A673 (cell line): ENCODE results near the gene ARPC2. TPM values are rescaled to one million over a fixed set of nuclear protein-coding genes. Genes with fewer than 3 reads are reported as not detected.

Experiments used
- BruUV-seq: library from RNA; stranded (reverse); fragments of 400-500 nt; replicated peaks from 2 replicates; lab custom pipeline; 2021; lab: Mats Ljungman, UMichigan
- CTCF ChIA-PET: fragments of 300-600 bp; sonication (Branson Sonifier 250); formaldehyde crosslinking; loops from one replicate; lab custom pipeline; 2022; ENCODE audit warnings: antibody characterized with exemption; lab: Charles Lee
- POLR2A ChIA-PET: fragments of 300-600 bp; sonication (Branson Sonifier 250); formaldehyde crosslinking; loops from one replicate; lab custom pipeline; 2022; ENCODE audit warnings: antibody characterized with exemption; ENCODE audit not compliant: low non-redundant PET; lab: Charles Lee
- DNase-seq: peaks from one replicate; pipeline ENCODE4 v3.0.0-alpha.2; 2015; ENCODE audit warnings: low spot score
- H3K27ac ChIP-seq: fragments of 200-600 bp; sonication (generic); 2 replicates; pipeline ENCODE4 v1.5.1; 2016; ENCODE audit warnings: mixed run types, low read depth, mild to moderate bottlenecking, mixed read lengths, antibody characterized with exemption, low read length; ENCODE audit not compliant: poor library complexity, severe bottlenecking
- H3K27me3 ChIP-seq: fragments of 200-600 bp; sonication (generic); replicated peaks from 2 replicates; pipeline ENCODE4 v1.6.1; 2017; ENCODE audit warnings: mixed run types, low read depth, mild to moderate bottlenecking, mixed read lengths, antibody characterized with exemption, low read length; ENCODE audit not compliant: insufficient read depth, poor library complexity
- H3K36me3 ChIP-seq: fragments of 200-600 bp; sonication (generic); 2 replicates; pipeline ENCODE4 v1.6.1; 2016; ENCODE audit warnings: mixed run types, mild to moderate bottlenecking, mixed read lengths, antibody characterized with exemption, low read length; ENCODE audit not compliant: insufficient read depth, poor library complexity, severe bottlenecking
- H3K4me1 ChIP-seq: fragments of 200-600 bp; sonication (generic); 2 replicates; pipeline ENCODE4 v1.6.1; 2017; ENCODE audit warnings: mixed run types, mild to moderate bottlenecking, mixed read lengths, antibody characterized with exemption, low read length; ENCODE audit not compliant: insufficient read depth, poor library complexity, severe bottlenecking
- H3K4me3 ChIP-seq: fragments of 200-600 bp; sonication (generic); 2 replicates; pipeline ENCODE4 v1.5.1; 2016; ENCODE audit warnings: low read depth, mixed run types, mild to moderate bottlenecking, mixed read lengths, low read length; ENCODE audit not compliant: poor library complexity, severe bottlenecking
- H3K9me3 ChIP-seq: fragments of 200-600 bp; sonication (generic); 2 replicates; pipeline ENCODE4 v1.6.1; 2016; ENCODE audit warnings: mixed run types, low read depth, mild to moderate bottlenecking, mixed read lengths, antibody characterized with exemption, low read length; ENCODE audit not compliant: poor library complexity, severe bottlenecking
- EZH2 ChIP-seq: fragments of 200-600 bp; sonication (generic); IDR thresholded peaks from 2 replicates; pipeline ENCODE4 v1.6.1; 2017; ENCODE audit warnings: borderline replicate concordance, low read depth, mild to moderate bottlenecking, mixed read lengths, antibody characterized with exemption, low read length; ENCODE audit not compliant: poor library complexity, severe bottlenecking
- intact Hi-C: fragments of 100-400 bp; cut with micrococcal nuclease; formaldehyde crosslinking; loops from one replicate; pipeline ENCODE4 v1.10.0; 2022; ENCODE audit not compliant: unreplicated experiment
- total RNA-seq: library from RNA; stranded (reverse); gene quantifications from 2 replicates; pipeline ENCODE4 v1.2.3, GENCODE V29; 2021
- TF ChIP-seq, protein P1 (sequence below): fragments of 300-800, 200-600 bp; sonication (generic); conservative IDR thresholded peaks from 2 replicates; pipeline ENCODE4 v1.5.1; 2017; ENCODE audit warnings: low read depth, mild to moderate bottlenecking, antibody characterized with exemption, low read length, moderate library complexity, mixed read lengths

ARPC2 gene
- total RNA-seq, 1 experiment from 2014 or later, result 291 TPM

DNA sequence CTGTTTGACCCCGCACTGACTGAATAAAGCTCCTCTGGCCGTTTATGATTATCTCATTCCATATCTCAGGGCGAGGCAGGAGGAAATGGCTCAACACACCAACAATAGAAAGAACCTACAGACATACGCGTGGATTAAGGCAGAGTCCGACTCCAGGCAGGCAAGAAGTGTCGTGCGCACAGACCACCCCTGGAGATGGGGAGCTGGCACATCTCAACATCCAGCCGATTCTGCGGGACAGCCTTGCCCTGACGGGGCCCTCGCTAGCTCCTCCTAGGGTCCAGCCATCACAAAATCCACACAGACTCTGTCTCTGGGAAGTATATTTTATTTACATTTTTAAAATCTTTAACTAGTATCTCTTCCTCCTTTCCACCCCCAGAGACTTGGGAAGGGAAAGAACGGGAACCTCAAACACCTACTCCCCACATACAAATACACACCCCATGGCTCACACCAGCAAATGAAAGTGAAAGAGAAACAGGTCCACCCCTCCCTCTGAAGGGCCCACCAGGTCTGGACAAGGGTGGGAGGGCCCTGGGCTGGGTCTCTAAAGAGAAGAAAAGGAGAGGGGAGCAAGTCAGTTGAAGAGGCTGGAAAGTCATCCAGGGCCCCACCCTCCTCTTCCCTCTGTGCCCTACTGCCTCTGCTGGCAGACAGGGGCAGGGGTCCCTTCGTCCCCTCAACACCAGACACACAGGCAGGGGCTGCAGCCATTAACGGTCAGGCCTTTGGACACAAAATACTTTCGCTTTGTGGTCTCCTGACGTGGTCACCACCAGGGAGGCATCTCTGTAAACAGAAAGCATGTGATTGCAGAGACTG is 47.0 kb downstream of the ARPC2 start:
- no peak overlapping the region for H3K4me3 ChIP-seq
- H3K4me1 ChIP-seq, result peaks cover 15% of the 10 kb centered on the region
- CTCF ChIA-PET, result no interaction called here
- TF ChIP-seq, protein P1, sequence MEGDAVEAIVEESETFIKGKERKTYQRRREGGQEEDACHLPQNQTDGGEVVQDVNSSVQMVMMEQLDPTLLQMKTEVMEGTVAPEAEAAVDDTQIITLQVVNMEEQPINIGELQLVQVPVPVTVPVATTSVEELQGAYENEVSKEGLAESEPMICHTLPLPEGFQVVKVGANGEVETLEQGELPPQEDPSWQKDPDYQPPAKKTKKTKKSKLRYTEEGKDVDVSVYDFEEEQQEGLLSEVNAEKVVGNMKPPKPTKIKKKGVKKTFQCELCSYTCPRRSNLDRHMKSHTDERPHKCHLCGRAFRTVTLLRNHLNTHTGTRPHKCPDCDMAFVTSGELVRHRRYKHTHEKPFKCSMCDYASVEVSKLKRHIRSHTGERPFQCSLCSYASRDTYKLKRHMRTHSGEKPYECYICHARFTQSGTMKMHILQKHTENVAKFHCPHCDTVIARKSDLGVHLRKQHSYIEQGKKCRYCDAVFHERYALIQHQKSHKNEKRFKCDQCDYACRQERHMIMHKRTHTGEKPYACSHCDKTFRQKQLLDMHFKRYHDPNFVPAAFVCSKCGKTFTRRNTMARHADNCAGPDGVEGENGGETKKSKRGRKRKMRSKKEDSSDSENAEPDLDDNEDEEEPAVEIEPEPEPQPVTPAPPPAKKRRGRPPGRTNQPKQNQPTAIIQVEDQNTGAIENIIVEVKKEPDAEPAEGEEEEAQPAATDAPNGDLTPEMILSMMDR, result no peak
- no peak for TF ChIP-seq EZH2
- no peak overlapping the region for H3K27ac ChIP-seq
- intact Hi-C loops, result no loop called here
- POLR2A ChIA-PET, result no interaction called here
- no peak for DNase-seq
- peaks cover 26% of the 10 kb centered on the region for H3K36me3 ChIP-seq
- no peaks in the 10 kb centered on the region for H3K27me3 ChIP-seq
- TSS peak; percentile 24 for BruUV-seq
- H3K9me3 ChIP-seq, result no peaks in the 10 kb centered on the region

DNA sequence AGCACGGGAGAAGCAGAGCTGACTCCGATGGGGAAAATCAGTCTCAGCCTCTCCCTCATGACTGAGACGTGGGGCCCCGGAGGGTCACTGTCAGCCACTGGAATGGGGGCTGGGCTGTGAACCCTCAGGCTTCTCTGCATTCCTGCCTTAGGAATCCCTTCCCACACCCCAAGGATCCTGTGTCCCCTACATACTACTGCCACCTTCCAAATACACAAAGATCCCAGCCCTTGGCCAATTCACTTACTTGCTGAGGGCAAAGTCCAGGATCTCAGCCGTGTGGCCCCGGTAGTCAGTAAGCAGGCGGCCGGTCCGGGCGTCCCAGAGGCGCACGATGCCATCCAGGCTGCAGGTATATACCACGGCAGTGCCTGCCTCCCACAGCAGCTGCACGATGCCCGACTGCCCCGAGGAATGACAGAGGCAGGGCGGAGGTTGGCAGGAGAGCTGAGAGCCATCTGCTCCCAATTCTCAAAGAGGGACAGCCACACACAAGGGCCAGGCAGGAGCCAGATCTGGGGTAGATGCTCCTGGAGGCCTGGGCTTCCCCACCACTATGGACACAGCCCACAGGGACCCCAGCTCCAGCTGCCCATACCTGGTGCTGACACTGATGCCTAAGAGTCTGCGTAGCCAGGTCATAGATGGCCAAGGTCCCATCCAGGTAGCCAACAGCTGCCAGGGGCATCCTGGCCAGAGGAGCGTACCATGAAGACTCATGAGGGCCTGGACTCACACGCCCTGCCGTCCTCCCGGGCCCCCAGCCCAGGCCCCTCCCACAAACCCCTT is 48.0 kb downstream of the ARPC2 start:
- no TSS peak for BruUV-seq
- H3K4me3 ChIP-seq, result no peak overlapping the region
- H3K27ac ChIP-seq, result no peak overlapping the region
- ChIA-PET POLR2A (no interaction called here), CTCF (no interaction called here)
- intact Hi-C loops, result no loop called here
- no peaks in the 10 kb centered on the region for H3K27me3 ChIP-seq
- no peaks in the 10 kb centered on the region for H3K9me3 ChIP-seq
- peaks cover 26% of the 10 kb centered on the region for H3K36me3 ChIP-seq
- TF ChIP-seq, protein P1, result no peak
- TF ChIP-seq EZH2, result no peak
- no peak for DNase-seq
- H3K4me1 ChIP-seq, result peaks cover 15% of the 10 kb centered on the region

DNA sequence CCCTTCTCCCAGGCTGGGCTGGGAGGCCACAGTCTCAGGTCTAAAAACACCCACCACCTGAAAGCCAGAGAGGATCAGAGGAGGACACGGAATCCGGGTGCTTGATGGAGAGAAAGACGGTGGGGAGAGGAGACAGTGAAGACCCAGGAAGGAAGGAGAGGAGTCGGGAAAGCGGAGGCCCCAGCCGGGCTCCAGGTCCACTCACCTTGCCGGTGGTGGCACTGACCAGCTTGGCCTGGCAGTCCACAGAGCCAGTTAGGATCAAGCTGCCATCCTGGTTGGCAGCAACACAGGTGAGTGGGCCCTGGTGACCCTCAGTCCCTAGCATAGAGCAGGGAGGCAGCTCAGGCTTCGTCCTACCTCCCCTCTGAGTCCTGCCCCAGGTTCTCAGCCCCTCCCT is 48.6 kb downstream of the ARPC2 start:
- TF ChIP-seq, protein P1, result no peak
- no peak for TF ChIP-seq EZH2
- H3K4me3 ChIP-seq, result no peak overlapping the region
- DNase-seq, result no peak
- intact Hi-C loops, result no loop called here
- H3K4me1 ChIP-seq, result peaks cover 12% of the 10 kb centered on the region
- H3K36me3 ChIP-seq, result peaks cover 26% of the 10 kb centered on the region
- H3K27me3 ChIP-seq, result no peaks in the 10 kb centered on the region
- POLR2A ChIA-PET, result no interaction called here
- no peak overlapping the region for H3K27ac ChIP-seq
- H3K9me3 ChIP-seq, result no peaks in the 10 kb centered on the region
- CTCF ChIA-PET, result no interaction called here
- no TSS peak for BruUV-seq
